ENCODE results near the gene LHFPL3. TPM values are rescaled to one million over a fixed set of nuclear protein-coding genes. Genes with fewer than 3 reads are reported as not detected.

The LHFPL3 gene
- total RNA-seq, 2 experiments from 2014 or later = not detected

DNA sequence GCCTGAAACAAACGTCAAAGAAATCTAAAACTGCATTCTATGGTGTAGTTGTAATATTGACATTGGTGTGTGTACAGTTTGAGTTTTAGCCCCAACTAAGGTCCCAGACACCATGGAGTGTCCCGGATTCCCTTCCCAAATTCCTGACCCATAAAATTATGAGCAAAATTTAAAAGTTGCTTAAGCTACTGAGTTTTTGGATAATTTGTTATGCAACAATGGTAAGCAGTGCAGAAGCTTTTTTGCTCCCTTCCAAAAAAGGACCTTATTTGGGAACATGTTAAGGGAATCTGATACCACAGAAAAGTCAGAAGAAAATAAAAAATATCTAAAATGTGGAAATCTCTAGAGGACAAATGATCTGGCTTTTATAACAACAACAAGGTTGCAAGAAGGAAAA is 622.4 kb downstream of the LHFPL3 start:
- no TSS peak for BruUV-seq (replicated peaks)
- POLR2A ChIA-PET = interaction anchor here (0.5 to 1.3 kb wide), 5 partner anchors 10 to 30 kb away, joined by 3 to 5 read pairs (median 4); no protein-coding TSS in a partner anchor

DNA sequence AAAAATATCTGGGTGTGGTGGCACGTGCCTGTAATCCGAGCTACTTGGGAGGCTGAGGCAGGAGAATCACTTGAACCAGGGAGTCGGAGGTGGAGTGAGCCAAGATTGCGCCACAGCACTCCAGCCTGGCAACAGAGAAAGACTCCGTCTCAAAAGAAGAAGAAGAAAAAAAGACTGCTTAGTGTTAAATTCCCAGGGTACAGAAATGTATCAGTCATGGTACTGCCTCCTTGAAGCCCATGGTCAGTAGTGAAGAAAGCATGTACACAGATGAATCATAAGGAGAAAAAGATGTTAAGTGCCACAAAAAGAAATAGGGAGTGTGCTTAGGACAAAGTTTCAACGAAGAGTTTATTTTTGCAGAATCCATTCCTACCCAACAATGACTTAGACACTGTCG is 623.1 kb downstream of the LHFPL3 start:
- no TSS peak for BruUV-seq (replicated peaks)
- no peak for TF ChIP-seq EZH2phosphoT487 (IDR thresholded peaks at IDR 0.05; ENCODE audit: borderline replicate concordance, low read depth, low read length)
- TF ChIP-seq, protein P1, sequence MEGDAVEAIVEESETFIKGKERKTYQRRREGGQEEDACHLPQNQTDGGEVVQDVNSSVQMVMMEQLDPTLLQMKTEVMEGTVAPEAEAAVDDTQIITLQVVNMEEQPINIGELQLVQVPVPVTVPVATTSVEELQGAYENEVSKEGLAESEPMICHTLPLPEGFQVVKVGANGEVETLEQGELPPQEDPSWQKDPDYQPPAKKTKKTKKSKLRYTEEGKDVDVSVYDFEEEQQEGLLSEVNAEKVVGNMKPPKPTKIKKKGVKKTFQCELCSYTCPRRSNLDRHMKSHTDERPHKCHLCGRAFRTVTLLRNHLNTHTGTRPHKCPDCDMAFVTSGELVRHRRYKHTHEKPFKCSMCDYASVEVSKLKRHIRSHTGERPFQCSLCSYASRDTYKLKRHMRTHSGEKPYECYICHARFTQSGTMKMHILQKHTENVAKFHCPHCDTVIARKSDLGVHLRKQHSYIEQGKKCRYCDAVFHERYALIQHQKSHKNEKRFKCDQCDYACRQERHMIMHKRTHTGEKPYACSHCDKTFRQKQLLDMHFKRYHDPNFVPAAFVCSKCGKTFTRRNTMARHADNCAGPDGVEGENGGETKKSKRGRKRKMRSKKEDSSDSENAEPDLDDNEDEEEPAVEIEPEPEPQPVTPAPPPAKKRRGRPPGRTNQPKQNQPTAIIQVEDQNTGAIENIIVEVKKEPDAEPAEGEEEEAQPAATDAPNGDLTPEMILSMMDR (conservative IDR thresholded peaks at IDR 0.05; ENCODE audit: low read length) = no peak
- H3K4me2 ChIP-seq (ENCODE audit: low read length) = no peak overlapping the region
- peaks cover 45% of the 10 kb centered on the region for H3K4me1 ChIP-seq (ENCODE audit: insufficient read depth, low read length, poor library complexity, severe bottlenecking)
- no peaks in the 10 kb centered on the region; the same call in 1 of the 2 replicates for H3K36me3 ChIP-seq (ENCODE audit: insufficient read depth, low read length)
- no peaks in the 10 kb centered on the region for H4K20me1 ChIP-seq (ENCODE audit: insufficient read depth, low read length)
- ChIA-PET POLR2A (no interaction called here), CTCF (ENCODE audit: unreplicated experiment) (no interaction called here)
- H2AFZ ChIP-seq (ENCODE audit: low read length) = peak overlapping the region; percentile 16; the same call in 1 of the 2 replicates
- no peaks in the 10 kb centered on the region; the same call in 1 of the 2 replicates for H3K9me3 ChIP-seq (ENCODE audit: low read length)
- intact Hi-C loops (cut with micrococcal nuclease; ENCODE audit: unreplicated experiment) = no loop called here
- H3K9me2 ChIP-seq (ENCODE audit: insufficient read depth, low read length) = no peaks in the 10 kb centered on the region
- DNase-seq (ENCODE audit: low spot score) = no peak
- H3K27ac ChIP-seq (ENCODE audit: low read depth, low read length, poor library complexity, severe bottlenecking) = no peak overlapping the region
- no peaks in the 10 kb centered on the region for H3K79me2 ChIP-seq (ENCODE audit: insufficient read depth, low read depth, low read length)
- no peak overlapping the region for H3K4me3 ChIP-seq (ENCODE audit: low read depth, low read length, poor library complexity, severe bottlenecking)

More for the DNA sequence above, 622.4 kb downstream of the LHFPL3 start:
- H3K9me3 ChIP-seq (ENCODE audit: low read length) = no peaks in the 10 kb centered on the region; the same call in 1 of the 2 replicates
- H3K79me2 ChIP-seq (ENCODE audit: insufficient read depth, low read depth, low read length) = no peaks in the 10 kb centered on the region
- H4K20me1 ChIP-seq (ENCODE audit: insufficient read depth, low read length) = no peaks in the 10 kb centered on the region
- TF ChIP-seq EZH2phosphoT487 (IDR thresholded peaks at IDR 0.05; ENCODE audit: borderline replicate concordance, low read depth, low read length) = no peak
- TF ChIP-seq, protein P1 (conservative IDR thresholded peaks at IDR 0.05; ENCODE audit: low read length) = no peak
- H3K4me3 ChIP-seq (ENCODE audit: low read depth, low read length, poor library complexity, severe bottlenecking) = no peak overlapping the region
- no peaks in the 10 kb centered on the region; the same call in 1 of the 2 replicates for H3K36me3 ChIP-seq (ENCODE audit: insufficient read depth, low read length)
- intact Hi-C loops (cut with micrococcal nuclease; ENCODE audit: unreplicated experiment) = no loop called here
- H2AFZ ChIP-seq (ENCODE audit: low read length) = peak overlapping the region; percentile 95; the same call in 1 of the 2 replicates
- no peaks in the 10 kb centered on the region for H3K9me2 ChIP-seq (ENCODE audit: insufficient read depth, low read length)
- DNase-seq (ENCODE audit: low spot score) = no peak
- H3K4me2 ChIP-seq (ENCODE audit: low read length) = peak overlapping the region; percentile 62
- H3K4me1 ChIP-seq (ENCODE audit: insufficient read depth, low read length, poor library complexity, severe bottlenecking) = peaks cover 52% of the 10 kb centered on the region
- CTCF ChIA-PET (ENCODE audit: unreplicated experiment) = no interaction called here
- peak overlapping the region; percentile 32 for H3K27ac ChIP-seq (ENCODE audit: low read depth, low read length, poor library complexity, severe bottlenecking)

DNA sequence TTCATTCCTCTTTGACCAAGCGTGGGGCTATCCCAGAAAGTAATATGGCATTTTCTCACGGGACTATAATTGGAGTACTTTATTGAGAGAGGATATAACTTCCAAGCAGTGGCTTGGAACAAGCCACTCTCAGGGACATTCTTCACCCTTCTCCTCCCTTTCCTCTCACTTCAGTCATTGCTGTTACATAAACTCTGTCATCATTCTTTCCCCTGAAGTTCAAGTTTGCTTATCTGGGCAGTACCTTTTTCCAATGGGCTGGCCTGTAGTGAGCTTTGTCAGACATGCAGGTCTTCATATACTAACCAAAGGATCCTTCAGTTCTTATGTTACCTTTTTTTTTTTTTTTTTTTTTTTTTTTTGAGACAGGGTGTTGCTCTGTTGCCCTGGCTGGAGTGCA is 626.9 kb downstream of the LHFPL3 start:
- no peak overlapping the region for H3K27ac ChIP-seq (ENCODE audit: low read depth, low read length, poor library complexity, severe bottlenecking)
- peaks cover 26% of the 10 kb centered on the region for H3K4me1 ChIP-seq (ENCODE audit: insufficient read depth, low read length, poor library complexity, severe bottlenecking)
- H3K36me3 ChIP-seq (ENCODE audit: insufficient read depth, low read length) = no peaks in the 10 kb centered on the region; the same call in 1 of the 2 replicates
- no TSS peak for BruUV-seq (replicated peaks)
- no peak overlapping the region for H3K4me2 ChIP-seq (ENCODE audit: low read length)
- H3K79me2 ChIP-seq (ENCODE audit: insufficient read depth, low read depth, low read length) = no peaks in the 10 kb centered on the region
- H4K20me1 ChIP-seq (ENCODE audit: insufficient read depth, low read length) = no peaks in the 10 kb centered on the region
- ChIA-PET CTCF (ENCODE audit: unreplicated experiment) (interaction anchor here (0.6 kb wide), 1 partner anchor 10 kb away, joined by 4 read pairs; no protein-coding TSS in a partner anchor), POLR2A (interaction anchor here (0.6 to 2.6 kb wide), 4 partner anchors 10 to 254 kb away, joined by 3 to 15 read pairs (median 8); no protein-coding TSS in a partner anchor)
- H3K9me3 ChIP-seq (ENCODE audit: low read length) = no peaks in the 10 kb centered on the region
- TF ChIP-seq, protein P1 (conservative IDR thresholded peaks at IDR 0.05; ENCODE audit: low read length) = no peak
- no peak for TF ChIP-seq EZH2phosphoT487 (IDR thresholded peaks at IDR 0.05; ENCODE audit: borderline replicate concordance, low read depth, low read length)
- intact Hi-C loops (cut with micrococcal nuclease; ENCODE audit: unreplicated experiment) = no loop called here
- no peaks in the 10 kb centered on the region for H3K9me2 ChIP-seq (ENCODE audit: insufficient read depth, low read length)
- no peak overlapping the region for H2AFZ ChIP-seq (ENCODE audit: low read length)
- no peak overlapping the region for H3K4me3 ChIP-seq (ENCODE audit: low read depth, low read length, poor library complexity, severe bottlenecking)
- DNase-seq (ENCODE audit: low spot score) = no peak

All from OCI-LY7 (cell line).